NCI-H2227 treated with DMSO at 0.1 percent for 48 hours (cell line): ENCODE measurements around the gene PKHD1.
"Not testable (repeated sequence)": the region's sequence is repeated elsewhere in the genome, so short reads cannot be mapped to it uniquely, and the experiment has no call there.

Experiments
- DNase-seq: peaks from one replicate; lab custom pipeline; 2025; lab: John Stamatoyannopoulos, UW

The PKHD1 gene

GRCh38 chr6:51928320-51928719 is 159.1 kb downstream of the PKHD1 start:
- DNase-seq: no peak

- no peak for DNase-seq
Measured at GRCh38 chr6:51927450-51927849, 160.0 kb downstream of the PKHD1 start.

GRCh38 chr6:51926125-51926524 is 161.3 kb downstream of the PKHD1 start:
- no peak for DNase-seq

- not testable (repeated sequence) for DNase-seq
Measured at GRCh38 chr6:51922479-51922878, 164.9 kb downstream of the PKHD1 start.

- DNase-seq: not testable (repeated sequence)
Measured at GRCh38 chr6:51918347-51918746, 169.1 kb downstream of the PKHD1 start.

- DNase-seq: no peak
Measured at GRCh38 chr6:51915098-51915497, 172.3 kb downstream of the PKHD1 start.

- DNase-seq: no peak
Measured at GRCh38 chr6:51913265-51913664, 174.1 kb downstream of the PKHD1 start.

GRCh38 chr6:51910851-51911250 is 176.6 kb downstream of the PKHD1 start:
- DNase-seq: no peak

GRCh38 chr6:51908243-51908642 is 179.2 kb downstream of the PKHD1 start:
- no peak for DNase-seq

- DNase-seq: no peak
Measured at GRCh38 chr6:51901766-51902764, 185.3 kb downstream of the PKHD1 start.

- DNase-seq: no peak
Measured at GRCh38 chr6:51893366-51893765, 194.0 kb downstream of the PKHD1 start.

- DNase-seq: no peak
Measured at GRCh38 chr6:51892750-51893149, 194.7 kb downstream of the PKHD1 start.

- DNase-seq: no peak
Measured at GRCh38 chr6:51892339-51892738, 195.1 kb downstream of the PKHD1 start.

GRCh38 chr6:51891784-51892183 is 195.6 kb downstream of the PKHD1 start:
- DNase-seq: no peak

- DNase-seq: no peak
Measured at GRCh38 chr6:51887859-51888258, 199.6 kb downstream of the PKHD1 start.

- DNase-seq: no peak
Measured at GRCh38 chr6:51885957-51886356, 201.5 kb downstream of the PKHD1 start.

GRCh38 chr6:51868591-51869355 is 218.6 kb downstream of the PKHD1 start:
- no peak for DNase-seq

GRCh38 chr6:51866867-51867266 is 220.5 kb downstream of the PKHD1 start:
- DNase-seq: no peak

GRCh38 chr6:51865996-51866395 is 221.4 kb downstream of the PKHD1 start:
- no peak for DNase-seq

GRCh38 chr6:51865176-51865575 is 222.2 kb downstream of the PKHD1 start:
- no peak for DNase-seq

- no peak for DNase-seq
Measured at GRCh38 chr6:51857134-51857533, 230.3 kb downstream of the PKHD1 start.

- no peak for DNase-seq
Measured at GRCh38 chr6:51856508-51856907, 230.9 kb downstream of the PKHD1 start.
